HG03159 (cell line): ENCODE results near the gene UVSSA.
"Not testable (repeated sequence)": the region's sequence is repeated elsewhere in the genome, so short reads cannot be mapped to it uniquely, and the experiment has no call there.

ENCODE experiments used
- ATAC-seq: cut with Tn5 transposase; IDR thresholded peaks from one replicate; pipeline ENCODE4 v1.9.1; 2021; ENCODE audit warnings: mild to moderate bottlenecking, moderate library complexity; ENCODE audit not compliant: unreplicated experiment

Gene UVSSA

DNA sequence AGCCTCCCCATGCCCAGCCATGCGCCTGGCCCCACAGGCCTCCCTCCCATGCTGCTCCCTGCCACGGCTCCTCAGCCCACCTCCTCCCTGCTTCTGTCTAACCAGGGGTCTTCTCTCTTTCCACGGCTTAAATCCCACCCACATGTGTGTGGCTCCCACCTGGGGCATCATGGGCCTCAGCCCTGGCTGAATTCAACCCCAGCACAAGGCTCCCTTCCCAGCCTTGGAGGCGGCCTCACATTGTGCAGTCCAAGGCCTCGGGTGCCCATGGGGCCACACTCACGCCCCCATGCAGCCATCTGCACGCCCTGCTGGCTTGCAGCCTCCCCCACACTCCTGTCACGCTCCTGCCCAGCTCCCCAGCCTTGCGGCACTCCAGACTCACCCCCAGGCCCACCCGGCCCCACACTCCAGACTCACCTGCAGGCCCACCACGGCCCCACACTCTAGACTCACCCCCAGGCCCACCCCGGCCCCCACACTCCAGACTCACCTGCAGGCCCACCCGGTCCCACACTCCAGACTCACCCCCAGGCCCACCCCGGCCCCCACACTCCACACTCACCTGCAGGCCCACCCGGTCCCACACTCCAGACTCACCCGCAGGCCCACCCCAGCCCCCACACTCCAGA, 30.4 kb upstream of the UVSSA start:
- no peak for ATAC-seq

DNA sequence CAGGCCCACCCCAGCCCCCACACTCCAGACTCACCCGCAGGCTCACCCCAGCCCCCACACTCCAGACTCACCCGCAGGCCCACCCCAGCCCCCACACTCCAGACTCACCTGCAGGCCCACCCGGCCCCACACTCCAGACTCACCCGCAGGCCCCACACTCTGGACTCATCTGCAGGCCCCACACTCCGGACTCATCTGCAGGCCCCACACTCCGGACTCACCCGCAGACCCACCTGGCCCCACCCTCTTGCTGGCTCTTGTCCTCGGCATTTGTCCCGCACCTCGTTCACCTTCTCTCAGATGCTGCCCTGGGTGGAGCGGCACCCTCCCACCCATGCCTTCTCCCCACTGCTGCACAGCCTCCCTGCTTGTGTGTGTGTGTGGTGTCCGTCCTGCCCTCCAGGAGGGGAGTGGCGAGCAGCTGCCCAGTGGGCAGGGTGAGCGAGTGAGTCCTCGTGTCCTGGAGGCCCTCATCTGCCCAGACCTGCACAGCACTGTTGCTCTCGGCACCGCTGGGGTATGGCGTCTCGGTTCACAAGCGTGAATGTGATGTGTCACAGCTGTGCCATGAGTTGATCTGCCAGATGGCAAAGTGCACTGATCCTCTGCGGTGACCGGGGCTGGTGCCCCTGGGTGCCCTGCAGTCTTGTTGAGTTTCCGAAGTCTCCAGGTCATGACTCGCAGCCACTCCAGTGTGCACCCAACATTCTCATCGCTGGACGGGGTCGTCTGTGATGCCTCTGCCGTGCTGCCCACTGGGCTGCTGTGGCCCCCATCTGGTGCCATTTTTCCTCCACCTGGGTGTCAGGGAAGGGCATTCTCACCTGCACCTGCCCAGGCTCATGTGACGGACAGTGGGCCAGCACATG, 29.6 kb upstream of the UVSSA start:
- ATAC-seq: no peak

DNA sequence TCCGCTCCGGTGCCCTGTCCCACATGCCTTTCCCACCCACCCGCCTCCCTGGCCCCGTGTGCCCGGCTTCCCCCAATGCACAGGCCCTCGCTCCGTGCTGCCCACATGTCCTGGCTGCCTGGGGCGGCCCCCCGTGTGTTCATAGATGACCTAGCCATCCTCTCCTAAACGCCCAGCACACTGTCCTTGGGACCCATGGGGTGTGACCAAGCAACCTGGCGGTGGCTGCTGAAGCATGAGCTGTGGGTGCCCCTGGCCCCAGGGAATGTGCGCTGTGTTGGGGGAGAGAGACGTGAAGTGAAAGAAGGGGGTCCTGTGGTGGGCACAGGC, 29.0 kb upstream of the UVSSA start:
- no peak for ATAC-seq

DNA sequence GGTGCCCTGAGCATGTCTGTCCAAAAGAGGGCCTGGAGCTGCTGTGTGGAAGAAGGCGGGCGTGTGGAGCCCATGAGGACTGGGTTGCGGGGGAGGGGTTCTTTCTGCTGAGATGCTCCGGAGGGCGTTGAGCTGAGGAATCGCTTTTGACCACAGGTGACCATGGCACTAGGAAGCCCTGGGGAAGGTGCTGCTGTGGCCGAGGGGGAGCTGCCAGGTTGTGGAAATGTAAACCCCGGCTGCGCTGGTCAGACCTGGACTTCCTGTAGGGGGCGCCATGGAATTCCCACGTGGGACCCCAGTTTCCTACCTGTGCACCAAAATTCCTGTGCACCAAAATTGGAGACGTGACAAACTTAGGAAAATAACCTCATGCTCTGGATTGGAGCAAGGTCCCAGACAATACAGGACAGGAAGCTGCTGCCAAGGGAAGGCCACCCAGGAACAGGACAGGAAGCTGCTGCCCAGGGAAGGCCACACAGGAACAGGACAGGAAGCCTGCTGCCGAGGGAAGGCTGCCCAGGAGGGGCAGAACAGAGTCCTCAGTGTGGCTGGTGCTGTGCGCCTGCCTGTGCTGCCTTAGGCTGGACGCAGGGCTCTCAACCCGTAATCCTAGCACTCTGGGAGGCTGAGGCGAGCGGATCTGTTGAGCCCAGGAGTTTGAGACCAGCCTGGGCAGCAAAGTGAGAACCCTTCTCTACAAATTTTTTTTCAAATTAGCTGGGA, 28.4 kb upstream of the UVSSA start:
- no peak for ATAC-seq

DNA sequence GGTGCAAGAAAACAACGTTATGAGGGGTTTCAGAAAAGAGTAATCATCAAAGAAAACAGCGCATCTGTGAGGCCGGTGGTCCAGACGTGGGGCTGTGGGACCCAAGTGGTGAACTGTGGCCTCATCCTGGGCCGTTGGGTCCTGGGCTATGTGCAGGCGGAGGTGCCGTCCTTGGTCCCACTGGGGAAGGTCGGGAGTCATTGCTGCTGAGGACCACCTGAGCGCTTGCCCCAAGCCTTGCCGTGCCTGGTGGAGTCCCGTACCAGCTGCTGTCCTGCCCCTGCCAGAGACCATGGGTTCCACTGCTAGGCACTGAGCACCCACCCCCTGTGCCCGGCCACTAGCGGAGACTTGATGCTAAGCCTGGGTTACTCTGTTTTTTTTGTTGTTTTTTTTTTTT, 25.5 kb upstream of the UVSSA start:
- no peak for ATAC-seq

DNA sequence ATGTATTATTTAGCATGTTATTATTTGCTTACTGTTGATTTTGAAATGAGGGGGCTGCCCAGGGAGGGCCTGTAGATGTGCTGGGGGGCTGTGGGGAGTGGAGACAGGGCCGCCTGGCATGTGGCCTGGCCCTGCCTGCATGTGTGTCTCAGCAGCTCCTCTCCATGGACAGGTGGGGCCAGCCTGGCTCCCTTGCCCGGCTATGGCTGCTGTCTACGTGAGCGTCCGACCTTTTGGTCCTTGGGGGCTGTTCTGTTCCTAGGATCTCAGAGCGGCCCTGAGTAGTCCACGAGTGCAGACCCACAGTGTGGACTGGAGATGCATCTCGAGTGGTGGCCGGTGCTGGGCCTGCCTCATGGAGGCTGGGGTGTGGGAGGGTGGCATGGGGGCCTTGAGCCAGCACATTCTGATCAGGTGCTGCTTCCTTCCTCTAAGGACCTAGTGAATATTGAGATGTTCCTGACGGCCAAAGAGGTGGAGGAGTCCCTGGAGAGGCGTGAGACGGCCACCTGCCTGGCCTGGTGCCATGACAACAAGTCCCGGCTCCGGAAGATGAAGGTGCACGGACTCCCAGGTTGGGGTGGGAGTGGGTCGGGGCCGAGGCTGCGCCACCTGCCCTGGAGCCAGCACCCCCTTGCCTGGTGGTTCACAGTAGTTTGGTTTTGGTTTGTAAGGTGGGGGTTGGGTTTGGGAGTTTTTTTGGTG, 24.9 kb upstream of the UVSSA start:
- no peak for ATAC-seq

DNA sequence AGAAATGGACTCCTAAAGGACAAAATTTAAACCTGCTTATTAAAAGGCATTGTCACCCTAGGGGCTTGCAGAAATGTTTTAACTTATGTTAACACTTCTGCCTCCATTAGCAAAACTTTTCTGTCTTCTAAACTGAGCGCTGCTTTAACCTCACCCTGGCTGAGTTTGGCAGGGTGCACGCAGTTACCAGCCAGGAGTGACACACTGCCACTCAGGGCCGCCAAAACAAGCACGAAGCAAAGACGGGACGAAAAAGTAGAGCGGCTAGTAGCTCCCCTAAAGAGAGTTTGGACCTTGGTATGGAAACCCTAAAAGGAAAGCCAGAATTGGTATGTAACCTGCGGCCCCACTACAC, 23.8 kb upstream of the UVSSA start:
- ATAC-seq: no peak

DNA sequence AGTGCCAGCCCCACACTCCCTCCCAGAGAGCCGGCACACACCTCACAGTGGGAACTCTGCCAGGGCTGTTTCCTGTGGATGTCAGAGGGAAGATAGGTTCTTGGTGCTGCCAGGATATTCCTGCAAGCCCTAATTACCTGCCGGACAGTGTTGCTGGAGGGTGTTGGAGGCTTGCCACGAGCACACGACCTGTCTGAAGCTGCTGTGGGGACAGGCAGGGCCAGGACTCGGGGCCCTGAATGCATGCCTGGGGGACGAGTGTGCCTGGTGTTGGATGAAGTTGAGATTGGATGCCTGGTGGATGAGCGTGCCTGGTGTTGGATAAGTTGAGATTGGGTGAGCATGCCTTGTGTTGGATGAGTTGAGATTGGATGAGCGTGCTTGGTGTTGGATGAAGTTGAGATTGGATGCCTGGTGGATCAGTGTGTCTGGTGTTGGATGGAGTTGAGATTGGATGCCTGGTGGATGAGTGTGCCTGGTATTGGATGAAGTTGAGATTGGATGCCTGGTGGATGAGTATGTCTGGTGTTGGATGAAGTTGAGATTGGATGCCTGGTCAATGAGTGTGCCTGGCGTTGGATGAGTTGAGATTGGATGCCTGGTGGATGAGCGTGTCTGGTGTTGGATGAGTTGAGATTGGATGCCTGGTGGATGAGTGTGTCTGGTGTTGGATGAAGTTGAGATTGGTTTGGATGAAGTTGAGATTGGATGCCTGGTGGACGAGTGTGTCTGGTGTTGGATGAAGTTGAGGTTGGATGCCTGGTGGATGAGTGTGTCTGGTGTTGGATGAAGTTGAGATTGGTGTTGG, 23.2 kb upstream of the UVSSA start:
- ATAC-seq: no peak

DNA sequence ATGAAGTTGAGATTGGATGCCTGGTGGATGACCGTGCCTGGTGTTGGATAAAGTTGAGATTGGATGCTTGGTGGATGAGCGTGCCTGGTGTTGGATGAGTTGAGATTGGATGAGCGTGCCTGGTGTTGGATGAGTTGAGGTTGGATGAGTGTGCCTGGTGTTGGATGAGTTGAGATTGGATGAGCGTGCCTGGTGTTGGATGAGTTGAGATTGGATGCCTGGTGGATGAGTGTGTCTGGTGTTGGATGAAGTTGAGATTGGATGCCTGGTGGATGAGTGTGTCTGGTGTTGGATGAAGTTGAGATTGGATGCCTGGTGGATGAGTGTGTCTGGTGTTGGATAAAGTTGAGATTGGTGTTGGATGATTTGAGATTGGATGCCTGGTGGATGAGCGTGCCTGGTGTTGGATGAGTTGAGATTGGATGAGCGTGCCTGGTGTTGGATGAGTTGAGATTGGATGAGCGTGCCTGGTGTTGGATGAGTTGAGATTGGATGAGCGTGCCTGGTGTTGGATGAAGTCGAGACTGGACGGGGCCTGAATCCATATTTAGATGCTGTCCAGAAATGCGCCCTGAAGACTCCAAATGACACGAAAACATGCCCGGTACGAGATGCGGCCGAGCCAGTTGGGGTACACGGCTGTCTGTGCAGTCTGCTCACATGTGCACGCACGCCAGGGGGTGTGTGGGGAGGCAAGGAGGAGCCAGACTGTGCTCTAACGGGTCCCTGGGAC, 22.4 kb upstream of the UVSSA start:
- not testable (repeated sequence) for ATAC-seq

DNA sequence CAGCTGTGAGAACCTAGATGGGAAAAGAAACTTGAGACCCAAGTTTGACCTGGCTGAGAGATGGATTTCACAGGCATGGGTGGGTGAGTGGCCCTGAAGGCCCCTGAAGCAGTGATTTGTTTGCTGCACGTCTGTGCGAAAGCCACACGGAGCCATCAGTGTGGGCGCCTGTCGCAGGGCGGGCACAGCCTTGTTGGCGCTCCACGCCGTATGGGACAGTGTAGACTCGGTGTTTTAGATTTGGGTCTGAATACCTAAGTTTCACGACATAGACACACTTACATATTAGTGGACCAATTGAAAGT, 21.9 kb upstream of the UVSSA start:
- ATAC-seq: no peak

DNA sequence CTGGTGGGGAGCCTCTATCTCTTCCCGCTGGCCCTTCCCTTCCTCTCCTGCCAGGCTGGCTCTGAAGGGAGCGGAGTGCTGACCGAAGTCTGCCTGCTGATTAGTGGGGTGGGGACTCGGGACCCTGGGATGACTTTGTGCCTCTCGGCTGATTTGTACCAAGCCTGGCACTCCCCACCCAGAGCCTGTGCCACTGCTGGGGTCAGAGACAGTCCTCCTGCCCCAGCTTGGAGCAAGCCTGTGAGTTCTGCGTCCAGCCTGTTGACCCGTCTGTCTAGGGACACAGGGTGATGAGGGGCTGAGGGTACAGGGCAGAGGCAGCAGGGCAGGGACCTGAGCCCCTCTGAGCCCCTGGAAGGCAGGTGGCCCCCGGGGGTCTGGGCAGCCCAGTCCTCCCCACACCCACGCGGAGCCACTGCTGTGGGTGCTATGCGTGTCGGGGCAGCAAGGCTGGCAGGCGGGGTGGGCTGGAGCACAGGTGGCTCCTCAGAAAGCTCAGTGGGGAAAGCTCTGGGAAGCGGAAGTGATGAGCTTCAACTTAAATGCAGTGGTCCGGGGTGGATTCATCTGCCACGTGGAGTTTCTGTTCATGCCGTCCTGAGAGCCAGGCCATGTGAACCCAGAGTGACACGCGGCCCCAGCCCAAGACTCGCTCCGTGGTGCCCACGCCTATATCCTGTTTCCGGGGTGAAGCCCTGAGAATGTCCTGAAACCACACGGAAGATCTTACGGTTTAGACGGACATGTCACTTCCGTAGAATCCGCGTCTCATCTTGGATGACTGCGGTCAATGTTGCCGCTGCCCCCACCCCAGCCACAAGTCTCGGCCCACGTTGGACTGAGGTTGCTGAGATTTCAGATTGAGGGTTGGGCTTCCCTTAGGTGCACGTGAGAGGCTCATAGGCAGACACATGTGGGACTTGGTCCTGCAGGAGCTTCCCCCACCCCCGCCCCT, 21.1 kb upstream of the UVSSA start:
- ATAC-seq: no peak

DNA sequence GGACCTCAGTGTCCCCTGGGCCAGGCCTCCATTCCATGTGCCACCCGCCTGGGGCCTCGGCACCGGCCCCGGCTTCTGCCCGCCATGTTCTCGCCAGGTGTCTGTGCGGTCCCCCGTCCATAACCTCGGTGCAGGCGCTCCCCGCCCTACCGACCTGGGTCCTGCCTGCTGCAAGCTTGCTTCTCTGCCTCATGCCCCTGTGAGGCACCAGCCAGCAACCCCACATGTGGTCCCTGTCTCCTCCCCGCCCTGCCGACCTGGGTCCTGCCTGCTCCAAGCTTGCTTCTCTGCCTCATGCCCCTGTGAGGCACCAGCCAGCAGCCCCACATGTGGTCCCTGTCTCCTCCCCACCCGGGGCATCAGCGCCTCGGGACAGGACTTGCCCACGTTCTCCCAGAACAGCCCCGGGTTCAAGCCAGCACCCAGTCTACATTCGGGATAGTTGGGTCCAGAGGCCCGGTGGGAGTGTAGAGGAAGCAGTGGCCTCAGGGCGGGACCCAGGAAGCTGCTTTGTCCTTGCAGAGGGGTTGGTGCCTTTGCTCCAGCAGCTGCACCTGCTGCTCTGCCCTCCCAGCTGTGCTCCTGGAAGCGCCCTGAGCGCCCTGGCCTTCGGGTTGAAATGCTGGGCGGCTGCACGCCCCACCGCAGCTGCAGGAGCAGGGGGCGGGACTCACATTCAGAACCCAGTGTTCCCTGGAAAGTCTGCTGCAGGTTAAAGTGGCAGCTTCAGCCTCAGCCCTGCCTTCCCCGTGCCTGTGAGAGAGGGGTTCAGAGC, 20.1 kb upstream of the UVSSA start:
- ATAC-seq: no peak

DNA sequence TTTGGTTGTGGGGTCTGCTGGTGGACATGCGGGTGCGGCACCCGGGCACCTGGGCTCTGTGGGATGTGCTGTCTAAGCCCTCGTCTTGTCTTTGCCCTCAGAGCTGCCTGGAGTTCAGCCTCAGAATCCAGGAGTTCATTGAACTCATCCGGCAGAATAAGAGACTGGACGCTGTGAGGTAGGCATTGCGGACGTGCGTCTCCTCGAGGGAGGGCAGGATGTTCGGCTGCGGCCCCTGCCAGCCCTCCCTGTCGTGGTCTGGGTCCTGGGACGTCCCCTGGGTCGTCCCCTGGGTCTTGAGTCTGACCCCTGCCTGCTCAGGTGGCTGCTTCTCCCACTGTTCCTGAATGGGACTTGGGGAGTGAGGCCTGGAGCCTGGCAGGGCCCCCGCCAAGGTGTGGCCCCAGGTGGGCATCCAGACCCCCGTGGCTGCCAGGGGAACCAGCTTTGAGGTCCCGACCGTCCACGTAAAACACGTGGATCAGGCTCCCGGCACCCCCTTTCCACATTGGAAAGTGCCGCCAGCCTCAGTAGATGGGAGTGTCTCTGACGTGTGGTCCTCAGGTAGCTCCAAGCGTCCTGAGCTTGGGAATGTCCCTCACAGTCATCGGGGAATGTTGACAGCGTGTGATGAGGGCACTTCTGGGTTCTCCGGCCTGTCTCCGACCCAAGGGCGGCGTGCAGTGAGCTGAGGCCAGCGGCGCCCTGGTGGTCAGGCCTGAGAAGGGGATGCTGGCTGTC, 19.3 kb upstream of the UVSSA start:
- ATAC-seq: no peak

DNA sequence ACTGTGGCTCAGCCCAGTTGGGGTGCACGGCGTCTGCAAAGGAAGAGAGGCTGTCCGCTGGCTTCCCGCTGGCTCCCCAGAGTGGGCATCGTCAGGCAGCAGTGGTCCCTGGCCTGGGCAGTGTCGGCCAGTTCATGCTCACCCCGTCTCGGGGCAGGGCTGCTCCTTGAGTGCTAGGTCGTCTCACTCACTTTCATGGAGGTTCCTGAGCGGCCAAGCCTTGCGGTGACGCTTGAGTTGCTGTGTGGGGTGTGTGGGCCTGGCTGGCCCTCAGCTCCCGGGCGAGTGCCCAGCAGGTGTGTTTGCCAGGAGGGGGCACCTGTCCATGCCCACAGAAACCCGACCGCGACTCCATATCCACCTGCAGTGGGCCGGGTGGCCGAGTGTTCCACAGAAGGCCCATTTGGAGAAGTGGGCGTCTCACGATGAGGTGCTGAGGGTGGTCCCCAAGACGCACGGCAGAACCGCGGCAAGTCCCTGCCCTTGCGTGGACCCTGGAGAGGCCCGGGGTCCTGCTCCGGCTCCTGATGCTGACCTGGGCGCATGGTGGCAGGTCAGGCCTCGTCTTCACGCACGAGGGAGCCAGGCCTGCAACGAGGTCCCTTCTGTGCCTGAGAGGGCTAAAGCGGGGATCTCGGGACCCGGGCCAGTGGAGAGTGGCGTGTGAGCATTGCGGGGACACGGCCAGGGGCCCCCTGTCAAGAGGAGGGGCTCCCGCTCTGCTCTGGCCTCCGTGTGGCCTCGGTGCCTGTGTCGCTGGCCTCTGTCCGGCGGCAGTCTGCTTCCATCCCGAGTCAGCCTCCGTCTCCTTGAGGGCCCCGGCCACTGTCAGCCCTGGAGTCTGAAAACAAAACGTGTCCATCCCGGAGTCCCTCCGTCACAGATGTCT, 18.5 kb upstream of the UVSSA start:
- no peak for ATAC-seq

DNA sequence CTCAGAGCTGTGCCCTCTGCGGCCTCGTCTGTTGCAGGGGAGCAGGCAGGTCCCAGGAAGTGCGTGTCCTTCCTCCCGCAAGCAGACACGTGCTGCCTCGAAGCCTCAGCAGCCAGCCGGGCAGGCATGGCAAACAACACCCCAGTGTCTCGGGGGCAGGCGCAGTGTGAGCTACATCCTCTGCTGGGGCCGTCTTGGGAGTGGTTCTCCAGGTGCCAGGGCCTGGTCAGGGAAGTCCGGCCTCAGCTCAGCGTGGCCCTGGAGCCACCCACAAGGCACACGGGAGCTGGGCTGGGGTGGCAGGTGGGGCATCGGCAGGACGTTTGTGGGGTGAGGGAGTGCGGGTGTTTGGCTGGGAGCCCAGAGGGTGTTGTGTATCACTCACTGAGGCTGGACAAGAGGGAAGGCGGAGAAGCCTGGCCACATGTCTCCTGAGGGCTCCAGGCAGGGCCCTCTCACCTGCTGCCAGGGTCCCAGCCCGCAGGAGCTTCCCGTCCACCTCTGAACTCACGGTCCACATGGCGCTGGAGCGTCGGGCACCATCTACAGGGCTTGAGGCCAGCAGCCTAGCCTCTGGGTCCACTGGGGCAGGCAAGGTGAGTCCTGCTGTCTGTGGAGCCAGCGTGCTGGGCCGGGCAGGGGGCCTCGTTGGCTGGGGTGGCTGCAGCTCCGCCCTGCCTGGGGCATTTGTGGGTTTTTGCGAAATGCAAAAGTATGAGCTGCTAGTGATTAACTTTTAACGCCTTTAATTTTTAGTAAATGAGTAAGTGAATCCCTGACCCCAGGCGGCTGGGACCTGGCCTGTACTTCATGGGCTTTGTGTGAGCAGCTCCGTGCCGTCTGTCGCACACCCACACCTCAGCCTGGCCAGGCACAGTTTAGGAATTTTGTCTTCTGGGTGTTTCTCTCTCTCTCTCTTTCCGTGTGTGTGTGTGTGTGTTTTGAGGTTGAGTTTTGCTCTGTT, 17.3 kb upstream of the UVSSA start:
- ATAC-seq: no peak
